B cell (primary cell): ENCODE measurements around the gene FAM177B. TPM values are rescaled to one million over a fixed set of nuclear protein-coding genes. Genes with fewer than 3 reads are reported as not detected.
A peak's percentile ranks its signal among the peaks of the same experiment; 100 is the strongest.

Source experiments
- ATAC-seq: fragments of 200-7000 bp; cut with Tn5 transposase; one replicate; pipeline ENCODE4 v1.10.0; 2021; ENCODE audit warnings: low read depth, mild to moderate bottlenecking, moderate number of reproducible peaks, moderate library complexity
- CTCF ChIA-PET: fragments of 350-600 bp; sonication (Branson Sonifier 250); formaldehyde crosslinking; loops from one replicate; lab custom pipeline; 2021; ENCODE audit warnings: antibody characterized with exemption, inconsistent platforms; lab: Charles Lee
- POLR2A ChIA-PET: fragments of 350-600 bp; sonication (Branson Sonifier 250); formaldehyde crosslinking; loops from one replicate; lab custom pipeline; 2021; ENCODE audit warnings: antibody characterized with exemption; lab: Charles Lee
- DNase-seq: peaks from one replicate; pipeline ENCODE4 v3.0.0; 2013
- H2AFZ ChIP-seq: 2 replicates; pipeline ENCODE4 v1.6.1; 2012; ENCODE audit warnings: mild to moderate bottlenecking, low read depth, low read length; ENCODE audit not compliant: insufficient read depth, poor library complexity, severe bottlenecking
- H3K27ac ChIP-seq, 2 donors: 1 replicate in 1 of 2; 2 replicates in 1 of 2; pipeline ENCODE4 v1.5.1; 2012 to 2013; ENCODE audit warnings: low read length in 2 of 2, mild to moderate bottlenecking in 2 of 2, moderate library complexity in 1 of 2
- H3K27me3 ChIP-seq, 4 experiments: fragments of 200-600 bp in 1 of 4; sonication (generic) in 1 of 4; replicated peaks in 1 of 4; 1 replicate in 2 of 4; 2 replicates in 2 of 4; pipeline versions ENCODE4 v1.6.1 to v1.7.0; 2013 to 2016; ENCODE audit warnings: low read length in 3 of 4, mild to moderate bottlenecking in 2 of 4, mixed read lengths in 1 of 4, moderate library complexity in 1 of 4; ENCODE audit not compliant: insufficient read depth in 4 of 4, control insufficient read depth in 3 of 4; ENCODE audit errors: control extremely low read depth in 1 of 4
- H3K36me3 ChIP-seq, 2 experiments: replicated peaks in 1 of 2; 1 replicate in 1 of 2; 2 replicates in 1 of 2; pipeline versions ENCODE4 v1.6.1 to v1.7.1; 2013; ENCODE audit warnings: low read length in 1 of 2; ENCODE audit not compliant: insufficient read depth in 2 of 2, control insufficient read depth in 1 of 2; ENCODE audit errors: control extremely low read depth in 1 of 2, extremely low read depth in 1 of 2
- H3K4me1 ChIP-seq, 2 donors: fragments of 200-600 bp in 1 of 2; sonication (generic) in 1 of 2; 1 replicate in 1 of 2; 2 replicates in 1 of 2; pipeline versions ENCODE4 v1.5.1 to v1.6.1; 2013 to 2017; ENCODE audit warnings: low read length in 2 of 2; ENCODE audit not compliant: control insufficient read depth in 2 of 2, insufficient read depth in 2 of 2
- H3K4me2 ChIP-seq: replicated peaks from 2 replicates; pipeline ENCODE3; 2012; ENCODE audit warnings: mild to moderate bottlenecking, low read depth, low read length; ENCODE audit not compliant: poor library complexity, severe bottlenecking
- H3K4me3 ChIP-seq, 5 experiments: fragments of 200-600 bp in 1 of 5; sonication (generic) in 1 of 5; 1 replicate in 3 of 5; 2 replicates in 2 of 5; pipeline versions ENCODE4 v1.5.1 to v1.7.0; 2011 to 2016; ENCODE audit warnings: low read length in 4 of 5, mild to moderate bottlenecking in 4 of 5, low read depth in 2 of 5, control low read depth in 1 of 5, moderate library complexity in 1 of 5; ENCODE audit not compliant: insufficient read depth in 1 of 5; ENCODE audit errors: control extremely low read depth in 1 of 5, extremely low read depth in 1 of 5
- H3K79me2 ChIP-seq: fragments of 200-600 bp; sonication (generic); one replicate; pipeline ENCODE4 v1.6.0; 2016; ENCODE audit warnings: low read length; ENCODE audit not compliant: control insufficient read depth, insufficient read depth
- H3K9ac ChIP-seq: fragments of 200-600 bp; sonication (generic); 2 replicates; pipeline ENCODE4 v1.6.1; 2017; ENCODE audit warnings: mild to moderate bottlenecking, low read length, moderate library complexity
- H3K9me3 ChIP-seq, 3 donors: one replicate each; pipeline versions ENCODE4 v1.6.1 to v1.7.1; 2013; ENCODE audit warnings: low read length in 2 of 3; ENCODE audit not compliant: control insufficient read depth in 2 of 3, insufficient read depth in 1 of 3; ENCODE audit errors: control extremely low read depth in 1 of 3
- H4K20me1 ChIP-seq: 2 replicates; pipeline ENCODE4 v1.6.0; 2012; ENCODE audit warnings: mild to moderate bottlenecking, low read length; ENCODE audit not compliant: insufficient read depth, control insufficient read depth, poor library complexity, severe bottlenecking
- H3K27ac Mint-ChIP-seq: one replicate; pipeline ENCODE4 v1.8.0; 2021; ENCODE audit warnings: mixed read lengths
- H3K27me3 Mint-ChIP-seq: one replicate; pipeline ENCODE4 v1.8.0; 2021; ENCODE audit warnings: mixed read lengths
- H3K4me1 Mint-ChIP-seq: one replicate; pipeline ENCODE4 v1.8.0; 2021; ENCODE audit warnings: mixed read lengths
- H3K4me3 Mint-ChIP-seq: one replicate; pipeline ENCODE4 v1.8.0; 2021; ENCODE audit warnings: mixed read lengths
- H3K9me3 Mint-ChIP-seq: one replicate; pipeline ENCODE4 v1.8.0; 2022; ENCODE audit warnings: mixed read lengths; ENCODE audit not compliant: insufficient read depth
- CTCF ChIP-seq: fragments of 200-600 bp; IDR thresholded peaks from one replicate; pipeline ENCODE4 v1.8.0; 2022; ENCODE audit warnings: antibody characterized with exemption, mild to moderate bottlenecking
- EZH2 ChIP-seq: IDR thresholded peaks from 2 replicates; pipeline ENCODE4 v1.6.1; 2012; ENCODE audit warnings: borderline replicate concordance, low read depth, mild to moderate bottlenecking, moderate library complexity, low read length; ENCODE audit not compliant: insufficient read depth, poor library complexity, severe bottlenecking
- WGBS: methylation state at CpG from one replicate; pipeline ENCODE4 v1.1.5; 2013; ENCODE audit warnings: missing lambda C conversion rate; ENCODE audit not compliant: insufficient coverage; 5-methylcytosine and 5-hydroxymethylcytosine counted together
- intact Hi-C: fragments of 100-400 bp; cut with micrococcal nuclease; formaldehyde crosslinking; loops from one replicate; pipeline ENCODE4 v1.10.0; 2022
- polyA plus RNA-seq: library from polyadenylated mRNA; depleted of rRNA; stranded (reverse); fragments of >200 nt; gene quantifications from 2 replicates; pipeline ENCODE4 v1.2.3, GENCODE V29; 2012
- total RNA-seq, 2 donors: library from RNA; stranded (reverse); fragments of 120-200 nt in 1 of 2; gene quantifications; 1 replicate in 1 of 2; 2 replicates in 1 of 2; pipeline versions ENCODE4 v1.2.3 to v1.2.4, GENCODE V29; 2013 to 2022

FAM177B gene
- total and polyA plus RNA-seq, 2 donors (not counting 1 experiment from before 2014, with no cell fraction given), result 12.8 to 19.9 TPM

GRCh38 chr1:222798116-222798515 lies 61.1 kb downstream of the FAM177B start:
- Mint-ChIP-seq H3K4me1 (peaks cover 13% of the 10 kb centered on the region), H3K4me3 (no peak overlapping the region), H3K9me3 (no peaks in the 10 kb centered on the region), H3K27ac (peak overlapping the region; percentile 70), H3K27me3 (no peaks in the 10 kb centered on the region)
- Histone ChIP-seq H2AFZ (no peak overlapping the region), H3K27me3 (no peaks in the 10 kb centered on the region), H3K9me3 (peaks cover 0 to 4% (median 0%) of the 10 kb centered on the region in 3 donors), H3K4me2 (no peak overlapping the region), H3K4me1 (peaks cover 14 to 18% of the 10 kb centered on the region in 2 donors), H3K27ac (no peak overlapping the region), H3K36me3 (no peaks in the 10 kb centered on the region), H3K9ac (no peak overlapping the region), H3K4me3 (no peak overlapping the region), H3K79me2 (no peaks in the 10 kb centered on the region), H4K20me1 (no peaks in the 10 kb centered on the region)
- CTCF ChIA-PET, result interaction anchor here (0.6 to 9.5 kb wide), 17 partner anchors 10 to 339 kb away, joined by 3 to 120 read pairs (median 4); no protein-coding TSS in a partner anchor
- intact Hi-C loops, result loop anchor here (2.0 kb wide), 2 partner anchors 17 to 25 kb away; partner anchors contain the start of gene DISP1
- POLR2A ChIA-PET, result interaction anchor here (0.6 to 0.8 kb wide), 6 partner anchors 15 to 345 kb away, joined by 3 to 6 read pairs (median 4); partner anchors contain the start of gene TLR5
- DNase-seq (peak; percentile 61), ATAC-seq (peak; percentile 98)
- TF ChIP-seq EZH2 (no peak), CTCF (no peak)

GRCh38 chr1:222798975-222799374 lies 62.0 kb downstream of the FAM177B start:
- POLR2A ChIA-PET, result no interaction called here
- H3K27me3 Mint-ChIP-seq, result peaks cover 4% of the 10 kb centered on the region
- peaks cover 14 to 18% of the 10 kb centered on the region in 2 donors for H3K4me1 ChIP-seq
- peaks cover 0 to 4% (median 0%) of the 10 kb centered on the region in 3 donors for H3K9me3 ChIP-seq
- peak overlapping the region; percentile 19 for H3K4me3 Mint-ChIP-seq
- H3K4me2 ChIP-seq, result peak overlapping the region; percentile 2
- no peaks in the 10 kb centered on the region for H3K27me3 ChIP-seq
- ATAC-seq, result no peak
- no peaks in the 10 kb centered on the region for H3K9me3 Mint-ChIP-seq
- H3K9ac ChIP-seq, result no peak overlapping the region
- no peaks in the 10 kb centered on the region for H3K79me2 ChIP-seq
- no peaks in the 10 kb centered on the region for H4K20me1 ChIP-seq
- peaks cover 13% of the 10 kb centered on the region for H3K4me1 Mint-ChIP-seq
- no peak overlapping the region for H3K27ac ChIP-seq
- no peak for TF ChIP-seq EZH2
- no peak for TF ChIP-seq CTCF
- CTCF ChIA-PET, result interaction anchor here (0.7 to 9.5 kb wide), 4 partner anchors 26 to 290 kb away, joined by 3 to 120 read pairs (median 6); no protein-coding TSS in a partner anchor
- 100% methylated on average over 1 of the region's 4 CpGs for WGBS
- no peak for DNase-seq
- no peak overlapping the region for H3K4me3 ChIP-seq
- H3K36me3 ChIP-seq, result no peaks in the 10 kb centered on the region
- H2AFZ ChIP-seq, result no peak overlapping the region
- intact Hi-C loops, result loop anchor here (2.0 kb wide), 2 partner anchors 16 to 26 kb away; partner anchors contain the start of gene DISP1
- H3K27ac Mint-ChIP-seq, result peak overlapping the region; percentile 34
